Naive B cell (primary cell): ENCODE measurements around the gene SMAD3. TPM values are rescaled to one million over a fixed set of nuclear protein-coding genes. Genes with fewer than 3 reads are reported as not detected.
"Not testable (repeated sequence)": the region's sequence is repeated elsewhere in the genome, so short reads cannot be mapped to it uniquely, and the experiment has no call there.

Experiments
- ATAC-seq, 2 donors: fragments of 150-1000 bp; cut with Tn5 transposase; 2 replicates each; pipeline ENCODE4 v1.10.0; 2021; ENCODE audit warnings: low read depth in 2 of 2, mild to moderate bottlenecking in 2 of 2, moderate library complexity in 2 of 2
- DNase-seq: peaks from one replicate; pipeline ENCODE4 v3.0.0; 2022
- H3K27ac Mint-ChIP-seq, 6 donors: one replicate each; pipeline ENCODE4 v1.8.0; 2020 to 2022; ENCODE audit warnings: mild to moderate bottlenecking in 6 of 6, mixed read lengths in 6 of 6, moderate library complexity in 5 of 6, inconsistent platforms in 2 of 6
- H3K27me3 Mint-ChIP-seq, 3 donors: one replicate each; pipeline ENCODE4 v1.8.0; 2021 to 2022; ENCODE audit warnings: mixed read lengths in 3 of 3, mild to moderate bottlenecking in 1 of 3
- H3K36me3 Mint-ChIP-seq, 2 donors: one replicate each; pipeline ENCODE4 v1.8.0; 2020 to 2022; ENCODE audit warnings: mixed read lengths in 2 of 2, inconsistent platforms in 1 of 2, mild to moderate bottlenecking in 1 of 2
- H3K4me1 Mint-ChIP-seq, 3 donors: one replicate each; pipeline ENCODE4 v1.8.0; 2020 to 2022; ENCODE audit warnings: mixed read lengths in 3 of 3, inconsistent platforms in 1 of 3, mild to moderate bottlenecking in 1 of 3, moderate library complexity in 1 of 3
- H3K4me3 Mint-ChIP-seq, 8 donors: one replicate each; pipeline ENCODE4 v1.8.0; 2020 to 2022; ENCODE audit warnings: mild to moderate bottlenecking in 8 of 8, mixed read lengths in 8 of 8, moderate library complexity in 8 of 8, inconsistent platforms in 2 of 8
- H3K9me3 Mint-ChIP-seq, 7 donors: one replicate each; pipeline ENCODE4 v1.8.0; 2020 to 2022; ENCODE audit warnings: mixed read lengths in 7 of 7, mild to moderate bottlenecking in 5 of 7, inconsistent platforms in 2 of 7, moderate library complexity in 1 of 7
- polyA plus RNA-seq, 6 donors: library from polyadenylated mRNA; unstranded; fragments of 300-500 nt; fragmentation: Illumina TruSeq; gene quantifications; one replicate each; pipeline ENCODE4 v1.2.3, GENCODE V29; 2021; ENCODE audit warnings: low read depth in 6 of 6

Gene SMAD3
- polyA plus RNA-seq: 10 to 100 TPM; 34.7 to 68.7 (median 38.0) TPM

DNA sequence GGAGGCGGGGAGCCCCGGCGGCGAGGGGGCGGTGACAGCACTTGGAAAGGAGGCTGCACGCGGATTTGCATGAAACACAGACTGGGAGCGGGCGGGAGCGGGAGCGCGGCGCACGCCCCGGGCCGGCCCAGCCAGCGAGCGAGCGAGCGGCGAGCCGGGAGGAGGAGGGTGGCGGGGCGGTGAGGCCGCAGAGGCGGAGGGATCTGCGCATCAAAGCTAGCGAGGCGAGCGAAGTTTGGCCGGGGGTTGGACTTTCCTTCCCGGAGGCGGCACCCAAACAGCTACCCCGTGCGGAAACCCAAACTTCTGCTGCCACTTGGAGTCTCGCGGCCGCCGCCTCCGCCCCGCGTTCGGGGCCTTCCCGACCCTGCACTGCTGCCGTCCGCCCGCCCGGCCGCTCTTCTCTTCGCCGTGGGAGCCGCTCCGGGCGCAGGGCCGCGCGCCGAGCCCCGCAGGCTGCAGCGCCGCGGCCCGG, at the start of gene SMAD3:
Gene SMAD3 (plus strand): TSS at position 72 of the 475 bp plus-strand sequence. CDS start 553 bp downstream, outside the sequence.
- Mint-ChIP-seq H3K4me3 (peak within 1 kb of the TSS; percentile 85 to 99 (median 97)), H3K4me1 (peaks cover 47 to 62% (median 52%) of the 10 kb centered on the region in 3 donors), H3K27ac (peak within 1 kb of the TSS; percentile 81 to 99 (median 96)), H3K36me3 (peaks cover 0 to under 1% of the 10 kb centered on the region in 2 donors), H3K9me3 (no peaks in the 10 kb centered on the region), H3K27me3 (no peaks in the 10 kb centered on the region)
- DNase-seq (peak; percentile 85), ATAC-seq (peak; percentile 69 to 70)

- H3K27ac Mint-ChIP-seq: peak overlapping the region in 3 of 6 donors; percentile 28 to 62 (median 44)
- DNase-seq (no peak), ATAC-seq (no peak)
- no peak overlapping the region for H3K4me3 Mint-ChIP-seq
- H3K36me3 Mint-ChIP-seq: peaks cover 0 to 2% of the 10 kb centered on the region in 2 donors
- peaks cover 0 to 5% (median 2%) of the 10 kb centered on the region in 3 donors for H3K27me3 Mint-ChIP-seq
- no peaks in the 10 kb centered on the region for H3K9me3 Mint-ChIP-seq
- peaks cover 7 to 13% (median 12%) of the 10 kb centered on the region in 3 donors for H3K4me1 Mint-ChIP-seq
Measured at GRCh38 chr15:67017311-67017710, 48.1 kb upstream of the SMAD3 start.

DNA sequence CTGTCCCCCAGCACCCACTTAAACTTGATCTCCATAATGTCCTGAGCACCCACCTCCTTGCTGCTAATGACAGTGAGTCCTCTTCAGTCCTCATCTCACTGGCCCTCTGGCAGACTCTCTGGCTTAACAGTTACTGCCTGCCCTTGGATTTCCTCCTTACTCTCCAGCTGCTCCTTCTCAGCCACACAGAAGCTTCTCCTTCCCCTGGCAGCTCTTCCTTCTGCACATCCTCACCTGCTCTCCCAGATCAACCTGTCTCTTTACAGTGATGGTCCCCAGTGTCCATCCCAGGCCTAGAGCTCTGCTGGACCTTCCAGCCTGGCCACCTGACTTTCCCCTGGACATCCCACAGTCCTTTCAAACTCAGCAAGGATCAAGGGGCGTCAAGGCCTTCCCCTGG, 47.4 kb upstream of the SMAD3 start:
- H3K27ac Mint-ChIP-seq: no peak overlapping the region
- no peak for DNase-seq

GRCh38 chr15:67018441-67018840, 47.0 kb upstream of the SMAD3 start:
- Mint-ChIP-seq H3K4me3 (peak overlapping the region in 1 of 8 donors; percentile 51), H3K9me3 (no peaks in the 10 kb centered on the region), H3K27me3 (peaks cover 0 to 8% (median 5%) of the 10 kb centered on the region in 3 donors), H3K4me1 (peaks cover 7 to 13% (median 12%) of the 10 kb centered on the region in 3 donors), H3K27ac (peak overlapping the region in 1 of 6 donors; percentile 21), H3K36me3 (peaks cover 0 to 6% of the 10 kb centered on the region in 2 donors)
- ATAC-seq (no peak), DNase-seq (no peak)

More for the DNA sequence above, 47.4 kb upstream of the SMAD3 start:
- ATAC-seq: no peak
- Mint-ChIP-seq H3K4me1 (peaks cover 7 to 13% (median 12%) of the 10 kb centered on the region in 3 donors), H3K27me3 (peaks cover 0 to 6% (median 5%) of the 10 kb centered on the region in 3 donors), H3K9me3 (no peaks in the 10 kb centered on the region), H3K36me3 (peaks cover 0 to 6% of the 10 kb centered on the region in 2 donors), H3K4me3 (peak overlapping the region in 1 of 8 donors; percentile 51)

DNA sequence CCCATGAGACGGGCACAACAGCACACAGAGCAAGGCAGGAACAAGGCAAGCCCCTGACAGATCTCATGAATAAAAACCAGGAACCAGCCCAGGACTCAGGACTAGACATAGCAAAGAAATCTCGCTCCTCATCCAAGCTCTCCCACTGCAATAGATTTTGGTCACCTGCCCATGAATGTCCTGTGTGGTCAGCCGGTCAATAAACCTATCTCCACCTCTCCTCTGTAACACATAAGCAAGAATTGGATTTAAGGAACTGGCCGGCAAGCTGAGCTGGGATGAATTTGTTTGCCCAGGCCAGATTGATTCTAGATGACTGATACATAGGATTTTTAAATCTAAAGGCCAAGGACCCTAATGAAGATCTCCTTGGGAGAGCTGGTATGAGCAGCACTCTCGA, 46.3 kb upstream of the SMAD3 start:
- peaks cover 0 to 6% of the 10 kb centered on the region in 2 donors for H3K36me3 Mint-ChIP-seq
- H3K9me3 Mint-ChIP-seq: no peaks in the 10 kb centered on the region
- no peak overlapping the region for H3K4me3 Mint-ChIP-seq
- no peak overlapping the region for H3K27ac Mint-ChIP-seq
- DNase-seq: no peak
- H3K27me3 Mint-ChIP-seq: peaks cover 0 to 14% (median 5%) of the 10 kb centered on the region in 3 donors
- no peak for ATAC-seq
- H3K4me1 Mint-ChIP-seq: peaks cover 7 to 13% (median 13%) of the 10 kb centered on the region in 3 donors

- Mint-ChIP-seq H3K4me1 (peaks cover 11 to 16% (median 13%) of the 10 kb centered on the region in 3 donors), H3K27ac (no peak overlapping the region), H3K9me3 (no peaks in the 10 kb centered on the region), H3K36me3 (peaks cover 0 to 6% of the 10 kb centered on the region in 2 donors), H3K4me3 (no peak overlapping the region), H3K27me3 (peaks cover 0 to 14% (median 5%) of the 10 kb centered on the region in 3 donors)
- ATAC-seq: peak in 1 of 2 donors; percentile 49
- DNase-seq: no peak
Measured at GRCh38 chr15:67019884-67020520, 45.4 kb upstream of the SMAD3 start.

- DNase-seq, H3K36me3 Mint-ChIP-seq, H3K4me3 Mint-ChIP-seq, H3K9me3 Mint-ChIP-seq, ATAC-seq, H3K27ac Mint-ChIP-seq: not testable (repeated sequence)
- Mint-ChIP-seq H3K27me3 (peaks cover 0 to 14% (median 4%) of the 10 kb centered on the region in 3 donors), H3K4me1 (peaks cover 15 to 20% (median 18%) of the 10 kb centered on the region in 3 donors)
Measured at GRCh38 chr15:67020668-67021067, 44.7 kb upstream of the SMAD3 start.

- Mint-ChIP-seq H3K4me3 (no peak overlapping the region), H3K9me3 (no peaks in the 10 kb centered on the region), H3K4me1 (peaks cover 20 to 23% (median 22%) of the 10 kb centered on the region in 3 donors), H3K27me3 (peaks cover 0 to 14% (median 0%) of the 10 kb centered on the region in 3 donors), H3K36me3 (peaks cover 0 to 6% of the 10 kb centered on the region in 2 donors), H3K27ac (peak overlapping the region in 1 of 6 donors; percentile 42)
- DNase-seq (no peak), ATAC-seq (no peak)
Measured at GRCh38 chr15:67021455-67021854, 43.9 kb upstream of the SMAD3 start.

GRCh38 chr15:67022587-67023105, 42.8 kb upstream of the SMAD3 start:
- DNase-seq (no peak), ATAC-seq (no peak)
- H3K4me3 Mint-ChIP-seq: no peak overlapping the region
- peaks cover 0 to 14% (median 0%) of the 10 kb centered on the region in 3 donors for H3K27me3 Mint-ChIP-seq
- peaks cover 16 to 21% (median 21%) of the 10 kb centered on the region in 3 donors for H3K4me1 Mint-ChIP-seq
- H3K36me3 Mint-ChIP-seq: peaks cover 0 to 6% of the 10 kb centered on the region in 2 donors
- H3K27ac Mint-ChIP-seq: peak overlapping the region in 2 of 6 donors; percentile 13 to 89
- H3K9me3 Mint-ChIP-seq: no peaks in the 10 kb centered on the region

DNA sequence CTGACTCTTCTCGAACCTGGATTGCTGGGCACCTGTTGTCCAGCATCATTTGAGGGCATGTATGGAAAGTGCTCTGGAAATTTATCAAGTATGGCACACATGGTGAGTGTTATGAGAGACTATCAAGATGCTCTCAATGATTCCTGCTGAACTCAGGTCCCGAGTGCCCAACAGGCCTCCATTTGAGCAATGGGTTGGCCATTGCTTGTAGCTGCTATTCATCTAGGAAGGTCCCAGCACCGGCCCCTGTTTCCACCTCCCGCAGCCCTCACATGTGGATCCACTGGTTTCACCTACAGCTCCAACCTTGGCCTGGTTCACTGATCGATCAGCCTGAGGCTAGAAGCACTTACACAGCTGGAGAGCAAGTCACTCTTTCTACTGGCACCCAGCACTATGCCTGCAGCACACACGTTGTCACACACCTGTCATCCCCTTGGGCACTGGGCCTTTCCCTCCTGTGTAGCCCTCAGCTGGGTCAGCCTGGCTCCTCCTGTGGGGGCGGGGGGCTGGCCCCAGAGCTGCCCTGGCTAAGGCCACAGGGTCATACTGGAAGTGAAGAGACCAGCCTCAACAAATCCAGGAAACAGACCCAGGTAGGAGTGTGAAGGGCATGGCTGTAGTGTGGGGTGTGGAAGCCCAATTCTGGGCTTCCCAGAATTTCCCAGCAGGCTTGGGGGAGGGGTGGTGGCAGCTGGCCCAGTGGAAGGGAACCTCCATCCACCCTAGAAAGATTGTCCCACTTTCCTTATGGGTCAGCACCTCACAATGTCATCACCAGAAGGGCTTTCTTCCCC, 41.7 kb upstream of the SMAD3 start:
- ATAC-seq (no peak), DNase-seq (no peak)
- peak overlapping the region in 4 of 6 donors; percentile 29 to 76 (median 46) for H3K27ac Mint-ChIP-seq

DNA sequence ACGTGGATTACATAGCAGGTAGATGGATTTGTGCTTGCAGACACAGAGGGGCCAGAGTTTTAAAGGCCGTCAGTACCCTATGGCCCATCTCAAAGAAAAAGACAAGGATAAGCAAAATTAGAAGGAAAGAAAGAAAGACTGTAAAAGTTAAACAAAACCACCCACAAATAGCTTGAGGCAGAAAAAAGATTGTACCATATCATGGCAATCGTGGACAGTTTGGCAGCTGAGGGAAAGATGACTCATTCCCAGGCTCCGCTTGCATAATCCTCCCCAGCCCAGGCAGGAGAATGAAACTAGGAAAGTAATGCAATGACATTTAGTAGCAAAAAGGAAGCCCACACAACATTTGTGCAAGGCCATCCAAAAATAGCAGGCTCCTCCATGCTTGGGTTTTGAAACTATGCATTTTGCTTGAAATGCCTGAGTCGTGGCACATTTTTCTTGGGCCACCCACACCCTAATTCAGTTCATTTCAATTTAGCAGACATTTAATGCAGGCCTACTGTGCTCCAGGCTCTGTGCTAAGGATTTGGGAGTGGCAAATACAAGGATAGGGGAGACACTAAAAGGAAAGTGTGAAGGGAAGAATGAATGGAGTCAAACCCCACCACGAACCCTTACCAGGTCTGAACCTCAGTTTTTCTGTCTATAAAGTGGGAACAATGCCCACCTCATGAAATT, 40.9 kb upstream of the SMAD3 start:
- peak overlapping the region in 3 of 6 donors; percentile 38 to 53 (median 46) for H3K27ac Mint-ChIP-seq
- H3K4me3 Mint-ChIP-seq: peak overlapping the region in 1 of 8 donors; percentile 9
- DNase-seq (no peak), ATAC-seq (no peak)
- peaks cover 9 to 21% (median 14%) of the 10 kb centered on the region in 3 donors for H3K4me1 Mint-ChIP-seq
- H3K27me3 Mint-ChIP-seq: peaks cover 0 to 14% (median 0%) of the 10 kb centered on the region in 3 donors
- H3K9me3 Mint-ChIP-seq: no peaks in the 10 kb centered on the region
- H3K36me3 Mint-ChIP-seq: peaks cover 0 to 6% of the 10 kb centered on the region in 2 donors

More for the DNA sequence above, 41.7 kb upstream of the SMAD3 start:
- Mint-ChIP-seq H3K27me3 (peaks cover 0 to 14% (median 0%) of the 10 kb centered on the region in 3 donors), H3K9me3 (no peaks in the 10 kb centered on the region), H3K4me3 (peak overlapping the region in 2 of 8 donors; percentile 6 to 9), H3K4me1 (peaks cover 9 to 21% (median 14%) of the 10 kb centered on the region in 3 donors), H3K36me3 (peaks cover 0 to 6% of the 10 kb centered on the region in 2 donors)

GRCh38 chr15:67024998-67025368, 40.4 kb upstream of the SMAD3 start:
- no peaks in the 10 kb centered on the region for H3K9me3 Mint-ChIP-seq
- H3K4me3 Mint-ChIP-seq: no peak overlapping the region
- ATAC-seq: no peak
- H3K4me1 Mint-ChIP-seq: peaks cover 9 to 20% (median 17%) of the 10 kb centered on the region in 3 donors
- DNase-seq: no peak
- peak overlapping the region in 1 of 6 donors; percentile 46 for H3K27ac Mint-ChIP-seq
- peaks cover 0 to 6% of the 10 kb centered on the region in 2 donors for H3K36me3 Mint-ChIP-seq
- peaks cover 0 to 14% (median 4%) of the 10 kb centered on the region in 3 donors for H3K27me3 Mint-ChIP-seq
